ENCODE results near the gene FBXO46. TPM values are rescaled to one million over a fixed set of nuclear protein-coding genes. Genes with fewer than 3 reads are reported as not detected.

The FBXO46 gene
- total RNA-seq, 2 donors from 2014 or later: 21.8 to 26.7 TPM

GRCh38 chr19:45766296-45766868 lies 35.7 kb upstream of the FBXO46 start:
- intact Hi-C loops (cut with DNase I): loop anchor here (5.0 kb wide), 2 partner anchors 49 to 74 kb away; partner anchors contain the start of genes QPCTL and SNRPD2
- TF ChIP-seq POLR2A (IDR thresholded peaks at IDR 0.05): no peak
- Histone ChIP-seq H3K36me3 (no peaks in the 10 kb centered on the region), H3K9me3 (no peaks in the 10 kb centered on the region), H3K4me3 (peak overlapping the region; percentile 79 to 83), H3K4me1 (replicated peaks) (peaks cover 34% of the 10 kb centered on the region), H3K27ac (peak overlapping the region; percentile 97 to 99), H3K27me3 (replicated peaks; ENCODE audit: insufficient read depth) (no peaks in the 10 kb centered on the region)
- no peak for DNase-seq (ENCODE audit: low spot score)
- 44% methylated on average over 16 of the region's 17 CpGs for WGBS

DNA sequence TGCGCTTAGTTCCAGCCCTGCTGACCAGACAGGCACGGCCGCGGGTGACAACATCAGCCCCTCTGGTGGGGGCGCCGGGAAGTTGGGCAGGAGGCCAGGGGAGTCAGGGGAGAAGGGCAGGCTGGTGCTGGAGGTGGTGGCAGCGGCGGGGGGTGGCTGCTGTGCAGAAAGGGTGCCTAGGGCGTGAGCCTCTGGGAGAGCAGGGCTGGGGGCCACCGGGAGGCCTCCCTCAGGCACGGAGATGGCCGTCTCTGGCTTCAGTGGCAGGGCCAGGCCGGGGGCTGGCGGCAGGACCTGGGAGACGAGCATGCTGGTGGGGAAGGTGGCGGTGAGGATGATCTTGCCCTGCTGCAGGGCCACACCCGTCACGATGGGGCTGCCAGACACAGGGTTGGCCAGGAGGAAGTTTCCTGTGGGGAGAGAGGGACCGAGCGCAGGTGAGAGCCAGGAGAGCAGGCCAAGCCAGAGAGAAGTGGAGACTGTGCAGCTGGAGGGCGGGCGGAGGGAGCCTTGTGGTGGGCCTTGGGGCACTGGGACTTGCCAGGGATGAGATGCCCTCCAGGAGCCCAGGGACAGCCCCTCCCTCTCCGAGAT lies 35.1 kb upstream of the FBXO46 start:
- no peaks in the 10 kb centered on the region for H3K36me3 ChIP-seq
- H3K27me3 ChIP-seq (replicated peaks; ENCODE audit: insufficient read depth): no peaks in the 10 kb centered on the region
- TF ChIP-seq, protein P1, sequence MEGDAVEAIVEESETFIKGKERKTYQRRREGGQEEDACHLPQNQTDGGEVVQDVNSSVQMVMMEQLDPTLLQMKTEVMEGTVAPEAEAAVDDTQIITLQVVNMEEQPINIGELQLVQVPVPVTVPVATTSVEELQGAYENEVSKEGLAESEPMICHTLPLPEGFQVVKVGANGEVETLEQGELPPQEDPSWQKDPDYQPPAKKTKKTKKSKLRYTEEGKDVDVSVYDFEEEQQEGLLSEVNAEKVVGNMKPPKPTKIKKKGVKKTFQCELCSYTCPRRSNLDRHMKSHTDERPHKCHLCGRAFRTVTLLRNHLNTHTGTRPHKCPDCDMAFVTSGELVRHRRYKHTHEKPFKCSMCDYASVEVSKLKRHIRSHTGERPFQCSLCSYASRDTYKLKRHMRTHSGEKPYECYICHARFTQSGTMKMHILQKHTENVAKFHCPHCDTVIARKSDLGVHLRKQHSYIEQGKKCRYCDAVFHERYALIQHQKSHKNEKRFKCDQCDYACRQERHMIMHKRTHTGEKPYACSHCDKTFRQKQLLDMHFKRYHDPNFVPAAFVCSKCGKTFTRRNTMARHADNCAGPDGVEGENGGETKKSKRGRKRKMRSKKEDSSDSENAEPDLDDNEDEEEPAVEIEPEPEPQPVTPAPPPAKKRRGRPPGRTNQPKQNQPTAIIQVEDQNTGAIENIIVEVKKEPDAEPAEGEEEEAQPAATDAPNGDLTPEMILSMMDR (IDR thresholded peaks at IDR 0.05): no peak
- TF ChIP-seq POLR2A (IDR thresholded peaks at IDR 0.05): no peak
- no peak for TF ChIP-seq POLR2AphosphoS5 (IDR thresholded peaks at IDR 0.05)
- H3K9me3 ChIP-seq: no peaks in the 10 kb centered on the region
- H3K4me1 ChIP-seq (replicated peaks): peaks cover 30% of the 10 kb centered on the region
- peak overlapping the region in 1 of 2 donors; percentile 79 for H3K4me3 ChIP-seq
- intact Hi-C loops (cut with DNase I): loop anchor here (5.0 kb wide), 2 partner anchors 48 to 73 kb away; partner anchors contain the start of genes QPCTL and SNRPD2
- 56% methylated on average over 23 of the region's 23 CpGs for WGBS
- no peak for DNase-seq (ENCODE audit: low spot score)
- peak overlapping the region; percentile 97 to 99 for H3K27ac ChIP-seq

DNA sequence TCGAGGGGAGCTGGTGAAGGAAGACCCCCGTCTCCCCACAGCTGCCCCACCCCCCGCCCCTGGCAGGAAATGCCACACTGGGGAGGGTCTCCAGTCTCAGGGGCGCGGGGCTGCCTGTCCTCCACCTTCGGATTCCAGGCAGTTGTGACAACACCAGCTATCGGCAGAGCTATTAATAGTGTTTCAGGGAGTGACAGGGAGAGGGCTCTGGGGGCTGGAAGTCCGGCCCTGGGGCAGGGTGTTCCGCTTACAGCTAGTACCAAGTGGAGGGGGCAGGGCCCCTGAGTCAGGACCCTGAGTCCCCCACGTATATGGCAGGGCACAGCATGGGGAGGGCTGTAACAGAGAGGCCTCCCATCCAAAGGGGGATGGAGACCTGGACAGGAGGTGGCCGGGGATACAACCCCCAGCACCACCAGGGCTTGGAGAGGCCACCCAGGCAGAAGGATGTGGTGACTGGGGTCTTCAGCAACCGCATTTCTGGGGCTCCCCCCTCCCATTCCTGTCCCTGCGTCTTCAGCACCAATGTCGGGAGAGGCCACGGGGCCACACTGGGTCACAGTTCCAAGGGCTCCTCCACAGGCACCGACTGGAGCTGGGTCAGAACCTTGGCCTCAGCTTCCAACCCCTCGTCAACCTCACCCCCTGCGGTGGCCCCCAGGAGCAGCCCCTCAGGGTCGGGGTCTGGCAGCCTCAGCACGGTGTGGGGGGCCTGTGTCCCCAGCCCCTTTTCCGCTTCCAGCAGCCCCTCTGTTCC lies 34.4 kb upstream of the FBXO46 start:
- Histone ChIP-seq H3K4me3 (no peak overlapping the region), H3K4me1 (replicated peaks) (peaks cover 29% of the 10 kb centered on the region), H3K27me3 (replicated peaks; ENCODE audit: insufficient read depth) (no peaks in the 10 kb centered on the region), H3K9me3 (no peaks in the 10 kb centered on the region), H3K36me3 (no peaks in the 10 kb centered on the region), H3K27ac (peak overlapping the region; percentile 36 to 99)
- TF ChIP-seq POLR2A (IDR thresholded peaks at IDR 0.05) (no peak), POLR2AphosphoS5 (IDR thresholded peaks at IDR 0.05) (no peak)
- TF ChIP-seq, protein P1 (IDR thresholded peaks at IDR 0.05): no peak
- WGBS: 61% methylated on average over 21 of the region's 21 CpGs
- no peak for DNase-seq (ENCODE audit: low spot score)
- intact Hi-C loops (cut with DNase I): loop anchor here (5.0 kb wide), 2 partner anchors 48 to 73 kb away; partner anchors contain the start of genes QPCTL and SNRPD2

DNA sequence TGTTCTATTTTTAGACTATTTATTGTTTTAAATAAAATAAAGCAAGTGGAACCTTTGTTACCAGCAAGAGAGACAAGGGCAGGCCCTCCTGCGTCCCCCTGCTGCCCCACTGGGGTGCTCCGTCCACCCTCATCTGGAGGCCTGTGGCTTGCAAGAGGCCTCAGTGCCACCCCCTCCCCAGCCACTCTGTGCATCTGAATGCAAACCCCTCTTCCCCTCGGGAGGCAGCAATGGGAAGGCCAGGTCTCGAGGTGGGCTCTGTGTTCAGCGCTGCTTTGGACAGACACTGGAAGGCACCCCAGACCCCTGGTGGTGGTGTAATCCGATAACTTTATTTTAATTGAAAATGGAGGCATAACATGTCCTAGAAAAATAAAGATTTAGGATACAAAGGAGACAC lies 33.8 kb upstream of the FBXO46 start:
- Histone ChIP-seq H3K4me1 (replicated peaks) (peaks cover 29% of the 10 kb centered on the region), H3K36me3 (no peaks in the 10 kb centered on the region), H3K9me3 (no peaks in the 10 kb centered on the region), H3K27me3 (replicated peaks; ENCODE audit: insufficient read depth) (no peaks in the 10 kb centered on the region), H3K4me3 (no peak overlapping the region), H3K27ac (peak overlapping the region; percentile 36 to 99)
- intact Hi-C loops (cut with DNase I): no loop called here
- no peak for TF ChIP-seq POLR2A (IDR thresholded peaks at IDR 0.05)
- no peak for TF ChIP-seq POLR2AphosphoS5 (IDR thresholded peaks at IDR 0.05)
- TF ChIP-seq, protein P1 (IDR thresholded peaks at IDR 0.05): no peak
- no peak for DNase-seq (ENCODE audit: low spot score)
- 47% methylated on average over 6 of the region's 6 CpGs for WGBS

DNA sequence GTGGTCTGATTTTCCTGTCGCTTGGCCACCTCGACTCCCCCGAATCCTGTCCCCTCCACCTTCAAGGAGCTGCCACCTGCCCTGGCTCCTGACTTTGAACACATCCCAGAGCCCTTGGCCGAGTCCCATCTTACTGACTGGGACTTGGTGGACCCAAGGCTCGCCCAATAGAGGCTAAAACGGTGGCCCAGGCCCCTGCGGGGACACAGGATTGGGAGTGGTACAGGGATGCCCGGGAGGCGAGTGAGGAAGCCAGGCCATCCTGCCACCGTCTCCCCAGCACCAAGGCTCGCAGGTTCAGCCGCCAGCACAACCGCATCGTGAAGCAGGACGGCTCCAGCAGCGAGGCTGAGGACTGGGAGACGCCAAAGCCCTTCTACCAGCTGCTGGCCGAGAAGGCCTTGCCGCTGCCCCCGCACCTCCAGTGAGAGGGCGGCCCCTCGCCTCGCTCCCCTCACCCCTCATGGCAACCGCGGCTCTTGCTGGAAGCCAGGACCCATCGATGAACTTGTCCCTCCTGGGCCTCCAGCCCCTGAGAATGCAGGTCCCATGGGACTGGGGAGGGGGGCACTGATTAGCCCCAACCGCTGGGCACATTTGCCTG lies 33.1 kb upstream of the FBXO46 start:
- intact Hi-C loops (cut with DNase I): no loop called here
- no peak overlapping the region for H3K4me3 ChIP-seq
- H3K4me1 ChIP-seq (replicated peaks): peaks cover 29% of the 10 kb centered on the region
- H3K36me3 ChIP-seq: no peaks in the 10 kb centered on the region
- 39% methylated on average over 27 of the region's 27 CpGs for WGBS
- no peaks in the 10 kb centered on the region for H3K9me3 ChIP-seq
- H3K27me3 ChIP-seq (replicated peaks; ENCODE audit: insufficient read depth): no peaks in the 10 kb centered on the region
- TF ChIP-seq, protein P1 (IDR thresholded peaks at IDR 0.05): no peak
- TF ChIP-seq POLR2AphosphoS5 (IDR thresholded peaks at IDR 0.05) (no peak), POLR2A (IDR thresholded peaks at IDR 0.05) (no peak)
- DNase-seq (ENCODE audit: low spot score): no peak
- H3K27ac ChIP-seq: peak overlapping the region; percentile 49 to 99
